ENCODE results near the gene MTMR4.

Gene MTMR4

DNA sequence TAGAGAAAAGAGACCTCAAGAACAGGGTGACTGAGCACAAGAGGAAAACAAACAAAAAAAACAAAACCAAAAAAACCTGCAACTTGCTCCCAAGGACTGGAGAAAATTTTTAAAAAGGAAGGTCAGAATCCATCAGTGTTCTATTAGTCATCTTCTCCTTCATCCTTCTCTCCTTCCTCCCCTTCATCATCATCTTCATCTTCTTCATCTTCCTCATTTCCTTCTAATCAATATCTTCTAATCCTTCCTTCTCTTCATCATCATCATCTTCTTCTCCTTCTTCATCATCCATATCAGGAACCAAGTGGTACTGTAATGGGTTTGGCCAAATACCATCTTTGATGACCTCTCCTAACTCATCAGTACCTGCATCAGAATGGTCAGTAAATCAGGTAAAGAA, 38.5 kb downstream of the MTMR4 start:
- H3K36me3 ChIP-seq (replicated peaks; ENCODE audit: insufficient read depth, low read length), result no peaks in the 10 kb centered on the region

GRCh38 chr17:58470356-58470755, 44.1 kb downstream of the MTMR4 start:
- Histone ChIP-seq H3K4me2 (ENCODE audit: low read depth, low read length) (no peak overlapping the region), H3K4me3 (ENCODE audit: low read length) (no peak overlapping the region), H3K36me3 (replicated peaks; ENCODE audit: insufficient read depth, low read length) (no peaks in the 10 kb centered on the region), H3K27me3 (replicated peaks; ENCODE audit: insufficient read depth, low read length) (no peaks in the 10 kb centered on the region), H4K20me1 (ENCODE audit: insufficient read depth, low read length) (no peaks in the 10 kb centered on the region), H3K4me1 (ENCODE audit: low read length) (no peaks in the 10 kb centered on the region), H3K9ac (ENCODE audit: low read length) (no peak overlapping the region), H3K9me2 (replicated peaks; ENCODE audit: insufficient read depth, low read length) (no peaks in the 10 kb centered on the region), H3F3A (ENCODE audit: insufficient read depth, low read length) (no peaks in the 10 kb centered on the region), H3K79me2 (ENCODE audit: low read length) (no peaks in the 10 kb centered on the region), H2AFZ (ENCODE audit: low read length) (no peak overlapping the region), H3K27ac (ENCODE audit: low read length) (no peak overlapping the region), H3K9me3 (replicated peaks; ENCODE audit: insufficient read depth, low read length) (no peaks in the 10 kb centered on the region)
- no peak for DNase-seq
- TF ChIP-seq EZH2phosphoT487 (IDR thresholded peaks at IDR 0.05; ENCODE audit: low read length) (no peak), CTCF (IDR thresholded peaks at IDR 0.05; ENCODE audit: low read length) (no peak), EZH2 (optimal IDR thresholded peaks at IDR 0.05; ENCODE audit: low read depth, low read length) (no peak)

More for the DNA sequence above, 38.5 kb downstream of the MTMR4 start:
- no peak overlapping the region for H3K9ac ChIP-seq (ENCODE audit: low read length)
- H4K20me1 ChIP-seq (ENCODE audit: insufficient read depth, low read length), result no peaks in the 10 kb centered on the region
- TF ChIP-seq CTCF (IDR thresholded peaks at IDR 0.05; ENCODE audit: low read length) (no peak), EZH2phosphoT487 (IDR thresholded peaks at IDR 0.05; ENCODE audit: low read length) (no peak), EZH2 (optimal IDR thresholded peaks at IDR 0.05; ENCODE audit: low read depth, low read length) (no peak)
- no peaks in the 10 kb centered on the region for H3K9me3 ChIP-seq (replicated peaks; ENCODE audit: insufficient read depth, low read length)
- H3K4me3 ChIP-seq (ENCODE audit: low read length), result no peak overlapping the region
- no peaks in the 10 kb centered on the region for H3K9me2 ChIP-seq (replicated peaks; ENCODE audit: insufficient read depth, low read length)
- H3K27me3 ChIP-seq (replicated peaks; ENCODE audit: insufficient read depth, low read length), result no peaks in the 10 kb centered on the region
- no peaks in the 10 kb centered on the region for H3K79me2 ChIP-seq (ENCODE audit: low read length)
- no peaks in the 10 kb centered on the region for H3K4me1 ChIP-seq (ENCODE audit: low read length)
- H3K27ac ChIP-seq (ENCODE audit: low read length), result no peak overlapping the region
- DNase-seq, result no peak
- no peak overlapping the region for H3K4me2 ChIP-seq (ENCODE audit: low read depth, low read length)
- H3F3A ChIP-seq (ENCODE audit: insufficient read depth, low read length), result no peaks in the 10 kb centered on the region
- H2AFZ ChIP-seq (ENCODE audit: low read length), result no peak overlapping the region

- DNase-seq, result no peak
- Histone ChIP-seq H3K79me2 (ENCODE audit: low read length) (no peaks in the 10 kb centered on the region), H3F3A (ENCODE audit: insufficient read depth, low read length) (no peaks in the 10 kb centered on the region), H3K27me3 (replicated peaks; ENCODE audit: insufficient read depth, low read length) (no peaks in the 10 kb centered on the region), H3K4me1 (ENCODE audit: low read length) (no peaks in the 10 kb centered on the region), H3K4me2 (ENCODE audit: low read depth, low read length) (no peak overlapping the region), H3K9ac (ENCODE audit: low read length) (no peak overlapping the region), H3K27ac (ENCODE audit: low read length) (no peak overlapping the region), H3K36me3 (replicated peaks; ENCODE audit: insufficient read depth, low read length) (no peaks in the 10 kb centered on the region), H3K9me3 (replicated peaks; ENCODE audit: insufficient read depth, low read length) (no peaks in the 10 kb centered on the region), H4K20me1 (ENCODE audit: insufficient read depth, low read length) (no peaks in the 10 kb centered on the region), H3K4me3 (ENCODE audit: low read length) (no peak overlapping the region), H2AFZ (ENCODE audit: low read length) (no peak overlapping the region), H3K9me2 (replicated peaks; ENCODE audit: insufficient read depth, low read length) (no peaks in the 10 kb centered on the region)
- TF ChIP-seq EZH2phosphoT487 (IDR thresholded peaks at IDR 0.05; ENCODE audit: low read length) (no peak), CTCF (IDR thresholded peaks at IDR 0.05; ENCODE audit: low read length) (no peak), EZH2 (optimal IDR thresholded peaks at IDR 0.05; ENCODE audit: low read depth, low read length) (no peak)
These were observed 45.5 kb downstream of the MTMR4 start for GRCh38 chr17:58468944-58469343.

Measured in MM.1S (cell line).